Breast epithelium (tissue), 3 donors: Measurements from ENCODE around the gene NAALAD2.

Source experiments
- CTCF ChIP-seq, 3 donors: fragments of 450-650 bp; IDR thresholded peaks; one replicate each; pipeline ENCODE4 v1.5.1; 2016 to 2017; ENCODE audit warnings: antibody characterized with exemption in 3 of 3, mild to moderate bottlenecking in 3 of 3, moderate library complexity in 3 of 3
- POLR2A ChIP-seq: fragments of 450-650 bp; IDR thresholded peaks from one replicate; pipeline ENCODE4 v1.6.1; 2016; ENCODE audit warnings: antibody characterized with exemption, mild to moderate bottlenecking, moderate library complexity
- POLR2AphosphoS5 ChIP-seq, 3 donors: sonication (generic); formaldehyde crosslinking; IDR thresholded peaks; one replicate each; pipeline ENCODE4 v1.6.1; 2017; ENCODE audit warnings: antibody characterized with exemption in 3 of 3

- TF ChIP-seq CTCF (IDR thresholded peaks at IDR 0.05) (no peak), POLR2A (no peak), POLR2AphosphoS5 (IDR thresholded peaks at IDR 0.05) (no peak)
Measured at GRCh38 chr11:90237004-90237403, 102.5 kb downstream of the NAALAD2 start.
